ENCODE results near the gene CD8A.

- TF ChIP-seq BRCA1 (IDR thresholded peaks at IDR 0.05; ENCODE audit: low read depth, low read length), result no peak
- TF ChIP-seq TARDBP (IDR thresholded peaks at IDR 0.05; ENCODE audit: borderline replicate concordance), result no peak
- no peak for TF ChIP-seq PML (IDR thresholded peaks at IDR 0.05; ENCODE audit: low read length)
- TF ChIP-seq MXI1 (IDR thresholded peaks at IDR 0.05; ENCODE audit: low read depth, low read length), result no peak
- TF ChIP-seq CTCF (IDR thresholded peaks at IDR 0.05 in 2 of 3, conservative IDR thresholded peaks at IDR 0.05 in 1 of 3; ENCODE audit: control insufficient read depth in 2 of 3, extremely low read depth in 1 of 3, insufficient read depth in 1 of 3, low read depth in 3 of 3, low read length in 3 of 3), result no peak
- TF ChIP-seq TAF1 (IDR thresholded peaks at IDR 0.05; ENCODE audit: borderline replicate concordance, low read depth, low read length), result no peak
- no peak for TF ChIP-seq SUZ12 (IDR thresholded peaks at IDR 0.05; ENCODE audit: unreplicated experiment)
- no peak for TF ChIP-seq EZH2 (IDR thresholded peaks at IDR 0.05; ENCODE audit: borderline replicate concordance, control insufficient read depth, low read depth, low read length)
- no peak for TF ChIP-seq YY1 (IDR thresholded peaks at IDR 0.05; ENCODE audit: low read depth, low read length)
- no peak for TF ChIP-seq SRF (IDR thresholded peaks at IDR 0.05; ENCODE audit: low read depth in 2 of 2, low read length in 2 of 2)
- TF ChIP-seq ZNF274 (IDR thresholded peaks at IDR 0.05; ENCODE audit: insufficient read depth, insufficient read length), result no peak
- TF ChIP-seq PBX3 (IDR thresholded peaks at IDR 0.05; ENCODE audit: insufficient replicate concordance, low read depth, low read length), result no peak
- no peak for TF ChIP-seq ZBTB11 (CRISPR knock-in tag; IDR thresholded peaks at IDR 0.05)
These were observed 37.1 kb downstream of the CD8A start for GRCh38 chr2:86753606-86754005.
